GM19438 (cell line): ENCODE data around the gene PLEKHG5.
"Not testable (repeated sequence)": the region's sequence is repeated elsewhere in the genome, so short reads cannot be mapped to it uniquely, and the experiment has no call there.

Experiments
- ATAC-seq: cut with Tn5 transposase; IDR thresholded peaks from one replicate; pipeline ENCODE4 v1.9.1; 2021; ENCODE audit warnings: low read depth; ENCODE audit not compliant: unreplicated experiment

Gene PLEKHG5

GRCh38 chr1:6465461-6466005 lies 25.9 kb downstream of the PLEKHG5 start:
- no peak for ATAC-seq

- ATAC-seq, result no peak
Observed at GRCh38 chr1:6464915-6465314, 26.6 kb downstream of the PLEKHG5 start.

GRCh38 chr1:6464514-6464836 lies 27.0 kb downstream of the PLEKHG5 start:
- ATAC-seq, result no peak

GRCh38 chr1:6463120-6463412 lies 28.4 kb downstream of the PLEKHG5 start:
- ATAC-seq, result no peak

GRCh38 chr1:6462412-6463119 lies 28.9 kb downstream of the PLEKHG5 start:
- no peak for ATAC-seq

DNA sequence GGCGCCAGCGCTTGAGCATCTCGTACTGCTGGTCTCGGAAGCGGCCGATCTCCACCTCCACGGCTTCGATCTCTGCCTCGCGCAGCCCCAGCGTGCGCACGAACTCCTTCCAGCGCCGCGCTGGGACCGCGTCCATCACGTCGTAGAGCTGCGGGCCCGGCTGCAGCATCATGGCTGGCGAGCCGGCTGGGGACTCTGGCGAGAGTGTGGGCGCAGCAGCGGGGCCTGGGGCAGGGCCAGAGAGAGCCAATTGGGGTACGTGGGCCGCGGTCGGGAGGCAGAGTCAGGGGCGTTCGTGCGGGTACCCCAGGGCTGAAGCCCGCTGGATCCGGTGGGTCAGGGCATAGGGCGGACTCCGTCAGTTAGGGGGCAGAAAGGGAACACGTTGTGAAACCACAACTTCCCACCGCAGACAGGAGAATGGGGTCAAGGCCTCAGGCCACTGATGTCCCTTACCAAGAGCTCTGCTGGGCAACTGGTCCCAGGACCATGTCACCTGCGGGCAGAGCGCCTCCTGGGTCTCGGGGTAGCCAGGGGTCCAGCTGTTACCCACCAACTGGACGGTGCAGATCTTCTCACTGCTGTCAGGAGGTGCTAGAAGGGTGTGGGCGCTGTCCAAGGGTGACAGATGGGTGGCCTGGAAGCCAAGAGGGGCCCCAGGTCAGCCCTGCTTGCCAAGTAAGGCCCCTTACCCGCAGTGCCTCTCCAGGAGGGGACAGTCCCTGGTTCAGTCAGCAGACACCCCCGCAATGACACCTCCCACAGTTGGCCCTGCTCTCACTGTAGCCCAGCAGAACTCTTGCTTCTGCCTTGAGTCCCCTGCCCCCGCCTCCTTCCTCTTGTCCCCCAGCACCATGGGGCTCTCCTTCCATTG lies 29.7 kb downstream of the PLEKHG5 start:
- ATAC-seq, result no peak

GRCh38 chr1:6461051-6461530 lies 30.4 kb downstream of the PLEKHG5 start:
- ATAC-seq, result no peak

GRCh38 chr1:6460301-6461050 lies 31.0 kb downstream of the PLEKHG5 start:
- ATAC-seq, result no peak

- no peak for ATAC-seq
Observed at GRCh38 chr1:6459850-6460265, 31.6 kb downstream of the PLEKHG5 start.

- ATAC-seq, result no peak
Observed at GRCh38 chr1:6456800-6457466, 34.5 kb downstream of the PLEKHG5 start.

- ATAC-seq, result not testable (repeated sequence)
Observed at GRCh38 chr1:6455752-6456520, 35.5 kb downstream of the PLEKHG5 start.

DNA sequence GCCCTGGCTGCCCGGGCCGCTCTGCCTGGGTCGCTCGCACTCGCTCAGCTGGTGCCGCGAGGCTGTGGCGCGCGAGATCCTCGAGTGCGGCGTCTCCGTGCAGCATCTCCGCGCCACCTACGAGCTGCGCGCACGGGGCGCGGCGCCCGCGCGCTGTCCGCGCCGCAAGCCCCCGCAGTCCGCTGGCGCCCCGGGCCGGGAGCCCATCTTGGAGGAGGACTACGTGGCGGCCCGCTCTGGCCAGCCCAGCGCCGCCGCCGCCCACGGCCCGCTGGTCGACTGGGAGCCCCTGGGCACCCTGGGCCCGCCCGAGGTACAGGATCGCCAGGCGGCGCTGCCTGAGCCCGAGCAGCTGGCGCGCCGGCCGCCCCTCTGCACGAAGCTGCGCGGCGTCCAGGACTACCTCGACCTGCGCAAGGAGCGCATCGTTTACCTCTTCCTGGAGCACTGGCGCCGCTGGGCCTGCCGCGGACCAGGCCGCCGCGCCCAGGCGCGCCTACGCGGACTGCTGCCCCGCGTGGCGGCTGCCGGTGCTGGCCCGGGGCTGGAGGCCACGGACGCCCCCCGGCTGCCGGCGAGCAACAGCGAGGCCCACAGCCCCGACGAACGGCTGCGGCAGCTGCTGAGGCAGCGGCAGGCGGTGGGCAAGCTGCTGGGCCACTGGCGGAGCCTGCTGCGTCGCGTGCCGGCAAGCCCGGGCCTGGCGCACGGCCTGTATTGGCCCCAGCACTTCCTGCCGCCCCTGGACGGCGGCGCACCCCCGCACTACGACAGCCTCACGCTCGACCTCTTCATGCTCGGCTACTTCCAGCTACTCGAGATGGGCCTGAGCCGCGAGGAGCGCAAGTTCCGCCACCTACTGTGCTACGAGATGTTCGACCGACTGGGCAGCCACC lies 36.4 kb downstream of the PLEKHG5 start:
- no peak for ATAC-seq

DNA sequence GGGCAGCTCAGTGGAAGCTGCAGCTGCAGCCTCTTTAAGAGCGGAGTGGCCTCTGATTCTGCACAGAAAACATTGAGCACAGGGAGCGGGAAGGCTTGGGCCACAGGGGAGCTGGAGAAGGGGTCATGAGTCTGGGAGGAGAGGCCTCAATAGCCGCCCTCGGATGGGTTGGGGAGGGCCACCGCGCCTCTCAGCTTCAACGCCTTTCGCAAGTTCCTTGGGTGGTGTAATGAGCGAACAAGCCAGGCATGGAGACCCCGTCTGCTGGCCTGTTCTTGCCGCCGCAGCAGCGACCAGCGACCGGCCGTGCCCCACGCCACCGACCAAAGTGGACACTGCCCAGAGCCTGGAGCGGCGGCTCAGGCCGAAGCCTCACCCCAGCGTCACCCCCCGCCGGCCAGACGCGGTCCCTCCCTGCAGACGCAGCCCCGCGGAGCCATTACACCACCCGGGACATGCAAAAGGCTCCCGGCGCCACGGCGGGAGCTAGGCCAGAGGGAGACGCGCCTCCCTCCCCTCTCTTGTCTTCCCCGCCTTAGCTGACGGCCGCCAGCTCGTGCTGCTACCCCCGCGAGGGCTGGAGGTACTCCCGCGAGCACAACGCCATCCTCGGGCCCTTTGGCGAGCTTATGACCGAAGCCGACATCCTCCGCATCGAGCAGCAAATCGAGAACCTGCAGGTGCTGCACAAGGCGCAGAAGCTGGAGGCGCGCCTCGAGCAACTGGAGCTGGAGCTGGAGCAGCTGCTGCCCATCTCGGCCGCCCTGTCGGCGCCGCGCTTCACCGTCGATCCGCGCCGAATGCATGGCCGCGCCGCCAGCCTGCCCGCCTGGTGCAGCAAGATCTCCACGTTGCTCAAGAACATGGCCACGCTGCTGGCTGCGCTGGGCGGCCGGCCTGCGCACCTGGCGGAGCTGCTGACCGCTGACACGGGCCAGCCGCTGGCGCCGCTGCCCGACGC lies 37.3 kb downstream of the PLEKHG5 start:
- not testable (repeated sequence) for ATAC-seq

- no peak for ATAC-seq
Observed at GRCh38 chr1:6450943-6451373, 40.5 kb downstream of the PLEKHG5 start.

DNA sequence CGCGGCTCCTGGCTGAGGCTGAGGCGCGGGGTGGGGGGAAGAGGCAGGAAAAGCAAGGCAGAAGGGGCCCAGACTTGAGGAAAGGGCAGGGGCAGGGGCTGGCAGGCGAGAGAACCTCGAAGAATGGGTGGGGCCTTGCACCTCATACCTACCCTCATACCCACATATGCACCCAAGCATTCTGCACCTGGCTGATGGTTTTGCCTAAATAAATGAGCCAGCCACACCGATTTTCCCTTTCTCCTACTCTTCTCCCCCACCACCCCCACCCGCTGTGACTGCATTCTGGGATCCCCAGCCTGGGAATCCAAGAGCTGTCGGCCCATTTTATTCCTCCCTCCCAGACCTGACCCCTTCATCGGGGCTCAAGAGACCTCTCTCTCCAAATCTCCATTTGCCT lies 41.0 kb downstream of the PLEKHG5 start:
- not testable (repeated sequence) for ATAC-seq

DNA sequence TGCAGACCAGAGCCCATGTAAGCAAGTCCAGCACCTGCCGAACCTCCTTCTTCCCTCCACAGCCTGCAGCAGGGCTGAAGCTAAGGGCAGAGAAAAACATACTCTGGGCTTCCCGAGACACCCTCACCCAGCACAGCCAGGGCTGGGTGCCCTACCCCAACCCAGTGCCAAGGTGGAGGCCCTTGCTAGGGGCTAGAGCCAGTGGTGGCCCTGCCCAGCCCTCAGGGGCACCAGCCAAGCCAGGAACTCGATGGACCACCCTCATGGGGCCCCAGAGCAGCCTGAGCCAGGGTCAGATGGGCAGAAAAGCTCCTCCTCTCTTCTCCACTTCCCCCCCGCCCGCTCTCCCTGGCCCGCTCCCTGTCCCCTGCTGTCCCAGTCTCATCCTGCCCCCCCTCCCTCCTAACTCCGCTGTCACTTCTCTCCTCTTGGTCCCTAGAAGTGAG lies 41.4 kb downstream of the PLEKHG5 start:
- ATAC-seq, result no peak
